Stimulated activated CD4-positive, alpha-beta T cell treated with anti-CD3 and anti-CD28 coated beads, Interleukin-15, amount 100 ng/mL, for 24 hours (primary cell): ENCODE data around the gene TESK2.

ENCODE experiments used
- DNase-seq: peaks from one replicate; pipeline ENCODE4 v3.0.0-alpha.2; 2020

Gene TESK2

DNA sequence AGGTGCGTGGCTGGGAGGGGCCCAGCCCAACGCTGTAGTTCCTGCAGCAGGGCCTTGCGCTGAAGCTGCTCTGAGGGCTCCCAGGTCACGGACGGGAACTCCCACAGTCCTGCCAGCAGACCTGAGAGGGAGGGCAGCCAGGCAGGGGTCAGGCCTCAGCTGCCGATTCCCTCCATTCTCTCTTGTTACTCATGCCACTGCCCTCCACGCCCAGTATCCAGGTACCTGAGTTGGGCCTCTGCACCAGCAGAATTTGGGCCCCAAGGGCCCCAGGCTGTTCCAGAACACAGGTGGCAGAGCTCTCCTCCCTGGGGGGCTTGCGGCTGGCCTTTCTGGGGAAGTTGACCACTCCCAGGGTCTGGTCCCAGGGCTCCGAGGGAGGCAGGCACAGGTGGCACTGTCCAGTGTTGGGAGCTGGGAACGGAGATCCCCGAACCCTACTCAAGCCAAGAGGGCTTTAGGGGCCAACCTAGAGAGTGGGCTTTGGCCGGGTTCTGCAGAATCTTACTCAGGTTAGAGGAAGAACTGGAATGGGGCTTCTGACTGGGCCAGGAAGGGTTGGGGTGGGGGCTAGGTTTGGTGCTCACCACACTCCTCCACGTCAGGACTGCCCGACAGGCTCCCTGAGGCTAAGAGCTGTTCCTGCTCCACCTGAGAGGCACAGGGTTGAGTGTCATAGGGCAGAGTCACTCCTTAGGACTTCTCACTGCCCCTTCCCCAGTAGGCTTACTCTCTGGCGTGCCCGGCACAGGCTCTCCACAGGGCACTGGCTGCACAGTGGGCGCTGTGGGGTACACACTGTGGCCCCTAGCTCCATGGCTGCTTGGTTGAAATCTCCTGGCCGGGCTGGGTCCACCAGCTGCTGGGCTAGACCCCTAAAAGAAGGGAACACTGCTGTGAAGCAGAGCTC, 159.3 kb downstream of the TESK2 start:
- DNase-seq = no peak

- no peak for DNase-seq
These were observed 161.5 kb downstream of the TESK2 start for GRCh38 chr1:45329445-45329844.

DNA sequence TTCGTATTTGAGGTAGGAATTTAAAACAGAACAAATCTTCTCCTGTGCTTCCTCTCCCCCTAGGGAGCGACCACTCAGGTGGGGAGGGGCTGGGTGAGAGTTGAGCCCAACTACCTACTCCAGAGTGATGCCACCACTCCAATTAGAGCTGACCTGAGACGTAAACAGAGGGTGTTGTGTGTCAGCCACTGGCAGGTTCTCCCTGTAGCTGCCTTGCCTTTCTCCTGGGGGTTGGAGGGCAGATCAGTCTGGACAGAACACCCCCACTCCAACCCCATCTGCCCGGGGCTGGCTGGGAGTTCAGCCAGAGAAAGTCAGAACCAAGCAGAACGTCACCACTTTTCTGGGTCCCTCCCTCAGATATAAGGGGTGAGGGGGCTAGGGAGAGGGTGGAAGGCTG, 162.3 kb downstream of the TESK2 start:
- DNase-seq = no peak

GRCh38 chr1:45327644-45328515, 163.1 kb downstream of the TESK2 start:
- peak; percentile 25 for DNase-seq

- peak; percentile 87 for DNase-seq
These were observed 164.0 kb downstream of the TESK2 start, which contains the start of gene HPDL for GRCh38 chr1:45326627-45327623. TSS of gene HPDL (plus strand) at chr1:45326895. CDS start at chr1:45327149, 254 bp downstream.

GRCh38 chr1:45325851-45326506, 165.0 kb downstream of the TESK2 start:
- DNase-seq = no peak

GRCh38 chr1:45322486-45323040, 168.4 kb downstream of the TESK2 start:
- no peak for DNase-seq

DNA sequence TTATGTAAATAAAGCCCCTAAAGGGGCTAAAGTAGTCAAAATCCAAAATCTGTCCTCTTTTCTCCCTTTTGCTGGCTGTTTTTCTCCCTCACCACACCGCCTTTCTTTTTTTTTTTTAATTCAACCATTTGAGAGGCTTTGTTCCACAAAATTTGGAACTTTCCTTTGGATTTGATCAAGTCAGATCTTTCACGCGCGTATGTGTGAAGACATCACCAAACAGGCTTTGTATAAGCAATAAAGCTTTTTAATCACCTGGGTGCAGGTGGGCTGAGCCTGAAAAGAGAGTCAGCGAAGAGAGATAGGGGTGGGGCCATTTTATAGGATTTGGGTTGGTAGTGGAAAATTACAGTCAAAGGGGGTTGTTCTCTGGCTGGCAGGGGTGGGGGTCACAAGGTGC, 169.5 kb downstream of the TESK2 start:
- DNase-seq = no peak

DNA sequence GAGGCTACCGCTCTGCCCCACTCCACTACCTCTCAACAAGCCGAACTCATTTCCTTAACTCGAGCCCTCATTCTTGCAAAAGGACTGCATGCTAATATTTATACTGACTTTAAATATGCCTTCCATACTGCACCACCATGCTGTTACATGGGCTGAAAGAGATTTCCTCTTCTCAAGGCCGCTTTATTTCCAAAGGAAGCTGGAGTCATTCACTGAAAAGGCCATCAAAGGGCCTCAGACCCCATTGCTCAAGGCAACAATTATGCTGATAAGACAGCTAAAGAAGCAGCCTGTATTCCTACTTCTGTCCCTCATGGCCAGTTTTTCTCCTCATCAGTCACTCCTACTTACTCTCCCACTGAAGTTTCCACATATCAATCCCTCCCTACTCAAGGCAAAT, 171.2 kb downstream of the TESK2 start:
- DNase-seq = no peak

DNA sequence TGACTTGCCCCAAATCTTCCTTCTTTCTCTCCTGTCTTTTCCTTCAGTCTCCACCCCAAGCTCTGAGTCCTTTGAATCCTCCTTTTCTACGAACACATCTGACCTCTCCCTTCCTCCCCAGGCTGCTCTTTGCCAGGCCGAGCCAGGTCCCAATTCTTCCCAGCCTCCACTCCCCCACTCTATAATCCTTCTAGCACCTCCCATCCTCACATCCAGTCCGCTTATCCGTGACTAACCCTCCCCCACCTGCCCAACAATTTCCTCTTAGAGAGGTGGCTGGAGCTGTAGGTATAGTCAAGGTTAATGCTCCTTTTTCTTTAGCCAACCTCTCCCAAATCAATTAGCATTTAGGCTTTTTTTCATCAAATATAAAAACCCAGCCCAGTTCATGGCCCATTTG, 173.8 kb downstream of the TESK2 start:
- DNase-seq = no peak

GRCh38 chr1:45314266-45314665, 176.7 kb downstream of the TESK2 start:
- DNase-seq = no peak

GRCh38 chr1:45306905-45307304, 184.1 kb downstream of the TESK2 start:
- no peak for DNase-seq

GRCh38 chr1:45306319-45306718, 184.6 kb downstream of the TESK2 start:
- peak; percentile 72 for DNase-seq

DNA sequence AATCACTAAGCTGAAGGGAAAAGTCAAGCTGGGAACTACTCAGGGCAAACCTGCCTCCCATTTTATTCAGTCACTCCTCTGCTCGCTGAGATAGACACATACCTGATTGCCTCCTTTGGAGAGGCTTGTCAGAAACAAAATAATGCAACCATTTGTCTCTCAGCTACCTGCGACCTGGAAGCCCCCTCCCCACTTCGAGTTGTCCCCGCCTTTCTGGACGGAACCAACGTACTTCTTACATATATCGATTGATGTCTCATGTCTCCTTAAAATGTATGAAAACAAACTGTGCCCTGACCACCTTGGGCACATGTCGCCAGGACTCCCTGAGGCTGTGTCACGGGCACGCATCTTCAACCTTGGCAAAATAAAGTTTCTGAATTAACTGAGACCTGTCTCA, 185.7 kb downstream of the TESK2 start:
- no peak for DNase-seq

DNA sequence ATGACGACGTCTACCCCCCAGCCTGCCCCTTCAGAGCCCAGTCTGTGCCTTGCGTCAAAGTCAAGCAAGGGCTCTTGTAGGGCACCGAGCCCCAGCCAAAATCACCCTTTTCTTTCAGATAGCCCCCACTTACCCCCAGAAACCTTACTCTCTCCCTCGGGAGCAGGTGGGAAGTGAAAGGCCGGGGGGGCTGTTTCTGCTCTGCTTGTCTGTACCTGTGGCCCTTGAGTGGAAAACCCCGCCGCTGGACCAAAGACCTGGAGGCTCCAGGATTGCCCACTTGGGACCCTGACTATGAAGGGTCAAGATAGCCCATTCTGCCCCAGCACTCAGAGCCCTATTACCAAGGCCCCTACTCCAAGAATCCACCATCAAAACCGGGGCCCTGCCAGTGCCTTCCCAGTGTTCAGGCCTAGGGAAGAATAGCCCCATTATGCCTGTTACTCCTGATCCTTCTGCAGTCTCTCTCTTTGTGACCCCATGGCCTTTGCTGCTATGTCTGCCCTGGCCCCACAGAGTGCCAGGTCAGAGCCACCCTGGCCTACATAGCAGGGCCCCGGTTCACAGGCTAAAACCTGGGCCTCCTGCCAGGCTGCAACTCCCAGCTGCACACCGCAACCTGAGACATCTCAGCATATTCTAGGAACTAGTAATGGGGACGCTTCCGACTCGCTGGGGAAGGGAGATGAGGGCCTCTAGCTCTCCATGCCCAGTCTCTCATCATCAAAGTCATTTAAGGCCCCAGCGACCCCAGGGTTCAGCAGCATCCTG, 186.5 kb downstream of the TESK2 start:
- DNase-seq = peak; percentile 28

GRCh38 chr1:45303520-45304310, 187.2 kb downstream of the TESK2 start:
- DNase-seq = peak; percentile 99

DNA sequence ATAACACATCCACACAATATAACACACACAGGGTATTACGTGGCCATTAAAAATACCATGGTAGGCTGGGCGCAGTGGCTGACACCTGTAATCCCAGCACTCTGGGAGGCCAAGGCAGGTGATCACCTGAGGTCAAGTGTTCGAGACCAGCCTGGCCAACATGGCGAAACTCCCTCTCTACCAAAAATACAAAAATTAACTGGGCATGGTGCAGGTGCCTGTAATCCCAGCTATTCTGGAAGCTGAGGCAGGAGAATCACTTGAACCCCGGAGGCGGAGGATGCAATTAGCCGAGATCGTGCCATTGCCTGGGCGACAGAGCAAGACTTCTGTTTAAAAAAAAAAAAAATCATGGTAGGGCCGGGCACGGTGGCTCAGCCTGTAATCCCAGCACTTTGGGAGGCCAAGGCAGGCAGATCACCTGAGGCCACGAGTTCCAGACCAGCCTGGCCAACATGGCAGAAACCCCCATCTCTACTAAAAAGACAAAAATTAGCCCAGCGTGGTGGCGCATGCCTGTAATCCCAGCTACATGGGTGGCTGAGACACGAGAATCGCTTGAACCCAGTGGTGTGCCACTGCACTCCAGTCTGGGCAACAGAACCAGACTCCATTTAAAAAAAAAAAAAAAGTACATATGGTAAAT, 188.3 kb downstream of the TESK2 start:
- DNase-seq = no peak

GRCh38 chr1:45300669-45300997, 190.3 kb downstream of the TESK2 start:
- DNase-seq = no peak

DNA sequence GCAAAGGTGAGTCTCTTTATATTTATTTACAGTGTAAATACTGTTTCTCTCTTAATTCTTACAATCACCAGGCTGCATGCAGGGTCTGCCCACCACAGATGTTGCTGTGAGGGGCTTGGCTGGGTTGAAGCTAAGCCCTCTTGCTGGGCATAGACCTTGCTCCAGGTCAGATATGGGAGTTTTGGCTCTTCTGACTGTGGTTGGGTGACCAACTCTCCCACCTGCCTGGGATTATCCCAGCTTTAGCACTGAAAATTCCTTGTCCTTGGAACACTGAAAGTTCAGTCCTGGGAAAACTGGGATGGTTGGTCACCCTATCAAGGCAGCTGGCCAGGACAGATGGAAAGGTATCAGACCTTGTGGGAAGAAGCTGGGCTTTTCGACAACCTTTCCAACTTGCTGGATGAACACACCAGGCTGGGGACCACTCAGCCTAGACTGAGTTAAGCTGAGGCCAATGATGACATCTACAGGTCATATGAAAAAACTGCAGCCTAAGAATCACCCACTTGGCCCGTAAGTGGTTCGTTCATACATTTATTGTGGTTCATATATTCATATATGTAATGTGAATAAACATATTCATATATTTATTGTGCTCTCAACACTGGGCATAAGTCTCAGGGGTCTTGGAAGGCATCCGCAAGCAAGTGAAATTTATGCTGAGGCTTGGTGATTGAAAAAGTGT, 190.8 kb downstream of the TESK2 start:
- peak; percentile 44 for DNase-seq
